ENCODE measurements around the gene CAD.

The CAD gene

DNA sequence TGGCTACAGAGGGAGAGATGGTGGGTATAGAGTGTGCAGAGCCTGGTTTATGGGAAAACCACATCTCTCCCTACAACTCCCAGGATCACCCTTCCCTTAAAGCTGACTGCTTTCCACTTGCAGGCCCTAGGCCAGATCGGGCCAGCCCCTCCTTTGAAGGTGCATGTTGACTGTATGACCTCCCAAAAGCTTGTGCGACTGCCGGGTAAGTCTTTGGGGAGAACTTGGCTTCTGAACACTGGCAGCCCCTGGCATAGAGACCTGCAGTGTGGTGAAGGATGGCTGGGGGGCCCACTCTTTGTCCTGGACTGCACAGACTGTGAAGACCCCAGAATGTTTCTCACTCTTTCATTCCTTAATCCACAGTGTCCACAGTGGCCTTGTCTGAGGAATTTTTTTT is 19.5 kb downstream of the CAD start:
- DNase-seq (no peak), ATAC-seq (no peak)
- Mint-ChIP-seq H3K9me3 (no peaks in the 10 kb centered on the region), H3K4me3 (no peak overlapping the region), H3K4me1 (peaks cover 7% of the 10 kb centered on the region), H3K27me3 (no peaks in the 10 kb centered on the region), H3K27ac (no peak overlapping the region)

DNA sequence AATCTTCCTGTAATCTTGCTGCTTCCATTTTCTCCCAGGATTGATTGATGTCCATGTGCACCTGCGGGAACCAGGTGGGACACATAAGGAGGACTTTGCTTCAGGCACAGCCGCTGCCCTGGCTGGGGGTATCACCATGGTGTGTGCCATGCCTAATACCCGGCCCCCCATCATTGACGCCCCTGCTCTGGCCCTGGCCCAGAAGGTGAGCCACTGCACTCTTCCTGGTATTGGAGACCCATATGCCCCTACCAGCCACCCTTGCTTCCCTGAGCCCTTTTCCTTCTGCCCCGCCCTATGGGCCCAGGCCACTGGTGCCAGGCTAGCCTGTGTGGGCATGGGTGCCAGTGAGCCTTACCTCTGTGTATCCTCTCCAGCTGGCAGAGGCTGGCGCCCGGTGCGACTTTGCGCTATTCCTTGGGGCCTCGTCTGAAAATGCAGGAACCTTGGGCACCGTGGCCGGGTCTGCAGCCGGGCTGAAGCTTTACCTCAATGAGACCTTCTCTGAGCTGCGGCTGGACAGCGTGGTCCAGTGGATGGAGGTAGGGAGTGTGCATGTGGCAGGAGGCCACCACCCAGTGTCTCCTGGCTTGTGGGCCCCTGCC is 20.3 kb downstream of the CAD start:
- Mint-ChIP-seq H3K27me3 (no peaks in the 10 kb centered on the region), H3K4me3 (no peak overlapping the region), H3K4me1 (peaks cover 15% of the 10 kb centered on the region), H3K9me3 (no peaks in the 10 kb centered on the region), H3K27ac (no peak overlapping the region)
- DNase-seq (no peak), ATAC-seq (no peak)

GRCh38 chr2:27238976-27239375 is 21.8 kb downstream of the CAD start:
- Mint-ChIP-seq H3K4me3 (no peak overlapping the region), H3K9me3 (no peaks in the 10 kb centered on the region), H3K27ac (no peak overlapping the region), H3K27me3 (no peaks in the 10 kb centered on the region), H3K4me1 (peaks cover 15% of the 10 kb centered on the region)
- DNase-seq (no peak), ATAC-seq (no peak)

- H3K4me3 Mint-ChIP-seq, result no peak overlapping the region
- no peak for DNase-seq
- H3K9me3 Mint-ChIP-seq, result no peaks in the 10 kb centered on the region
- no peak overlapping the region for H3K27ac Mint-ChIP-seq
- H3K4me1 Mint-ChIP-seq, result peaks cover 15% of the 10 kb centered on the region
- ATAC-seq, result no peak
- H3K27me3 Mint-ChIP-seq, result no peaks in the 10 kb centered on the region
Measured at GRCh38 chr2:27240406-27240805, 23.2 kb downstream of the CAD start.

DNA sequence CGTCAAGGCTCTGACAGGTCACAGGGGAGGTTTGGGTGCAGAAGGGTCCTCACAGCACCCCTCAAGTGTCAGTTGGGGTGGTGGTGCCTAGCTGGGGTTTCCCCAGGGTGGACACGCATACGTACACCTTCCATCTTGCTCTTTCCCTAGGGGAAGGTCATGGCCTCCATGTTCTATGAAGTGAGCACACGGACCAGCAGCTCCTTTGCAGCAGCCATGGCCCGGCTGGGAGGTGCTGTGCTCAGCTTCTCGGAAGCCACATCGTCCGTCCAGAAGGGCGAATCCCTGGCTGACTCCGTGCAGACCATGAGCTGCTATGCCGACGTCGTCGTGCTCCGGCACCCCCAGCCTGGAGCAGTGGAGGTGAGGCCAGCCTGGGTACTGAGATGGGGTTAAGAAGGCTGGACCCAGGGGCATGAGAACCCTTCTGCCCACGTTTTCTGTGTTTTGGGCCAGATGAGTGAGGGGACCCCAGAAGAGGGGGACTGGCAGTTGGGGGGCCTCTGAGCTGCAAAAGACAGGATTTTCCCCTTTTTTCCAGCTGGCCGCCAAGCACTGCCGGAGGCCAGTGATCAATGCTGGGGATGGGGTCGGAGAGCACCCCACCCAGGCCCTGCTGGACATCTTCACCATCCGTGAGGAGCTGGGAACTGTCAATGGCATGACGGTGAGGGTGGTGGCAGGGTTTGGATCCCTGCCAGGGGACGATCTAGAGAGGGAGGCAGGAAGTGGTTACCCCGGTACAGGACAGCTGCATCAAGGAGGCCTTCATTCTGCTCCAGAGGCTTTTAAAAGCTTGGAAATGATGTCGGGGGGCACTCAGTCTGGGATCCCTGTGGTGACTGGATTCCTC is 24.8 kb downstream of the CAD start:
- DNase-seq, result no peak
- peak overlapping the region; percentile 40 to 93 for H3K27ac Mint-ChIP-seq
- H3K9me3 Mint-ChIP-seq, result no peaks in the 10 kb centered on the region
- H3K4me1 Mint-ChIP-seq, result peaks cover 15% of the 10 kb centered on the region
- H3K4me3 Mint-ChIP-seq, result no peak overlapping the region
- no peak for ATAC-seq
- H3K27me3 Mint-ChIP-seq, result no peaks in the 10 kb centered on the region

GRCh38 chr2:27242614-27242951 is 25.4 kb downstream of the CAD start:
- peaks cover 15% of the 10 kb centered on the region for H3K4me1 Mint-ChIP-seq
- DNase-seq (no peak), ATAC-seq (no peak)
- no peaks in the 10 kb centered on the region for H3K27me3 Mint-ChIP-seq
- no peak overlapping the region for H3K4me3 Mint-ChIP-seq
- no peaks in the 10 kb centered on the region for H3K9me3 Mint-ChIP-seq
- peak overlapping the region in 1 of 2 donors; percentile 93 for H3K27ac Mint-ChIP-seq

DNA sequence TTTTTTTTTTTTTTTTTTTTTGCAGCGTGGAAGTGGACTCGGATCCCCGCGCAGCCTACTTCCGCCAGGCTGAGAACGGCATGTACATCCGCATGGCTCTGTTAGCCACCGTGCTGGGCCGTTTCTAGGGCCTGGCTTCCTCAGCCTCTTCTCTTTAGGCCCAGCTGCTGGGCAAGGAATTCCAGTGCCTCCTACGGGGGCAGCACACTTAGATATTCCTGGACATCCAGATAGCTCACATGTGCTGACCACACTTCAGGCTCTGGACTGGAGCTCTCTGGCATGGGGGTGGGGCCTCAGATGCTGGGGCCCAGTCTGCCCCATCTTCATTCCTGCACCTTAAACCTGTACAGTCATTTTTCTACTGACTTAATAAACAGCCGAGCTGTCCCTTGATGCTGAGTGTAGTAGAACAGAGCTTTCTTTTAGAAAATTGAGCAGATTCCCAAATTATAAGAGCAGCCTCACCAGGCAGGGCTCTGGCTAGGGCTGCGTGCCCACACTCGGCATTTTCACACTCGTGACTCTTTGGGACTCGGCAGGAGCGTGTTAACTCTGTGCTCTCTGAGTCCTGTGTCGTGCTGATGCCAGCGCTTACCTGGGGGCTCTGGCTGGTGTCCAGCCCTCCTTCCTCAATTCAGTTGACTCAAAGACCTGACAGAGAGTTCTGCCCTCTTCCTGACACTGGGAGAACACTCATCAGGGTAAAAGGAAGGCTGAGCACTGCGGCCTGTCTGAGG is 26.4 kb downstream of the CAD start:
- Mint-ChIP-seq H3K27me3 (no peaks in the 10 kb centered on the region), H3K4me3 (no peak overlapping the region), H3K4me1 (peaks cover 15% of the 10 kb centered on the region), H3K27ac (no peak overlapping the region), H3K9me3 (no peaks in the 10 kb centered on the region)
- ATAC-seq (no peak), DNase-seq (no peak)

DNA sequence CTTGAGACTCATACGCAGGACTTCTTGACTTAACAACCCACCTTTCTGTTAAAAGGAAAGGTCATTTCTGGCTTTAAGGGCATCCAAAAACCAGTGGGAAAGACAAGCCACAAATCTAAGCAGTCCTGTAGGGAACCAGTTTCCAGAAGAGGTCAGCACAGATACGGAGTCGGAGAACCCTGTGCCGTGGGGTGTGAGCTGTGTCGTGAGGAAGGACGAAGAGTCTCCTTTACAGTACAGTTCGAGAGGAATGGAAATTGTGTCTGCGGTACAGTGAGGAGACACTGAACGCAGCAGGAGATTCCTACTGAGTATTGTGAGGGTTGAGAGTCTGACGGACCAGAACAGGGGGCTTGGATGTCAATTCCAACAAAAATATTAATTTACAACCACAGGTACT is 27.9 kb downstream of the CAD start:
- Mint-ChIP-seq H3K4me1 (peaks cover 15% of the 10 kb centered on the region), H3K9me3 (no peaks in the 10 kb centered on the region), H3K27me3 (no peaks in the 10 kb centered on the region), H3K4me3 (no peak overlapping the region), H3K27ac (no peak overlapping the region)
- DNase-seq (no peak), ATAC-seq (no peak)

- no peak overlapping the region for H3K27ac Mint-ChIP-seq
- peaks cover 19% of the 10 kb centered on the region for H3K4me1 Mint-ChIP-seq
- no peak for DNase-seq
- ATAC-seq, result no peak
- H3K27me3 Mint-ChIP-seq, result peaks cover 2% of the 10 kb centered on the region
- H3K4me3 Mint-ChIP-seq, result no peak overlapping the region
- H3K9me3 Mint-ChIP-seq, result no peaks in the 10 kb centered on the region
Measured at GRCh38 chr2:27245626-27246025, 28.5 kb downstream of the CAD start.

GRCh38 chr2:27247893-27248292 is 30.7 kb downstream of the CAD start:
- H3K4me1 Mint-ChIP-seq, result peaks cover 9% of the 10 kb centered on the region
- H3K4me3 Mint-ChIP-seq, result no peak overlapping the region
- H3K9me3 Mint-ChIP-seq, result no peaks in the 10 kb centered on the region
- H3K27ac Mint-ChIP-seq, result no peak overlapping the region
- peaks cover 13% of the 10 kb centered on the region for H3K27me3 Mint-ChIP-seq
- ATAC-seq, result no peak
- DNase-seq, result no peak

DNA sequence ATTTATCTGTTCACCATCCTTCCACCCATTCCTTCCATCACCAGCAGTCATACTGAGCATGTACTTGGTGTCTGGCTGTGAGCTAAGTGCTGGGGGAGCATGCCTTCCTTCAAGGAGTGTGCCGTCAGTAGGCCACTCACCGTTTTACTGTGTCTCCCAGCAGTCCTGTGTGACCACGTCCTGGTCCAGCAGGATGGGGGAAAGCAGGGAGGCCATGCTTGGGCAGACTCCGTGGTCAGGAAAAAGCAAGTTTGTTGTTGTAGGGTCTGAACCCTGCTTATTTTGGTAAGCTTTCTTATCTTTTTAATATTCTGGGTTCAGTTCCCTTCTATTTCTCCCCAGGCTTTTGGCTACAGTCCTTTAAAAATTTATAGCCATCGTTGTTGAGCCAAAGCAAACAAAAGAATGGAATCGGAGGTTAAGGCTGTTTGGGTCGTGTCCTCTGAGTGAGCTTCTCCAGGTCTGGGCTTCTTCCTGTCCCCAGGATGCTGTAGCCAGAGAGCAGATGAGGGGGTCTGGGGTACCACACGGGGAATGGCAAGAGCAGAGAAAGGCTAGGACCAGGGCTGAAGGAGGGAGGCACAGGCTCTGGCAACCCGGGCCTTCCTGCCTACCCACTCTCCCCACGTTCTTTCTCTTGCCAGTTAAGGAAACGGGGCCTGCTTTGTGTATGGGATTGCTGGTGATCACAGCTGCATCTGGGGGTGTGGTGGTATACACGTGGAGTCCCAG is 32.2 kb downstream of the CAD start:
- Mint-ChIP-seq H3K4me1 (peaks cover 9% of the 10 kb centered on the region), H3K27ac (no peak overlapping the region), H3K27me3 (peaks cover 17% of the 10 kb centered on the region), H3K9me3 (no peaks in the 10 kb centered on the region), H3K4me3 (no peak overlapping the region)
- peak; percentile 19 for ATAC-seq
- no peak for DNase-seq

DNA sequence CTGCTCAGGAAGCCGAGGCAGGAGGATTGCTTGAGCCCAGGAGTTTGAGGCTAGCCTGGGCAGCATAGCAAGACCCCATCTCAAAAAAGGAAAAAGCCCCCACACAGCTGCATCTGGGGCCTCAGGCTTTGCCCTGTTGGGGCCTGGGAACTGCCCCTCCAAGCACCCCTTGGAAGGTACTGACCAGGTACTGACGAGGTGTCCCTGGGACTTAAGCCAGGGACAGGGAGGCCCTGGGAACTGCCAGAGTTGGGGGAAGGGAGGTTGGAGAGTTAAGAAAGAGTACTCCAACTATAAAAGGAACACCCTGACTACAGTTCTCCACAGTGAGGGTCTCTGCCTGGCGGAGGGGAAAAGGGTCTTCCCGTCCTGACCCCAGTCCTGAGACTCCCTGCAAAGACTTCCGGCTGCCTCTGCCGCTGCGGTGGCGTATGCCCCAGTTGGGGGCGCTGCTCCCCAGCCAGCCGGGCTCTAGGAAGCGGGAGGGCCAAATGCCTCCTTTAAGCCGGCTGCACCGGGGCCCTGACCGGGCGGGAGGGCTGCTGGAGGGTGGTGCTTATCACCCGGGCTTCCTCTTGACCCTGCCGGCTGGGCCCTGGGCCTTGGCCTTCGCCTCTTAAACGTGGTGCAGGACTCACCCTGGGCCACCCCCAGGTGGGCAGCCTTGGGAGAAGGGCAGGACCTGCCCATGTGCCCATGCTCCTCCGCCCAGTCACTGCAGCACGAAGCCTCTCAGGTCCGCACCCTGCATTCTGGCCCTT is 32.9 kb downstream of the CAD start:
- H3K4me1 Mint-ChIP-seq, result peaks cover 9% of the 10 kb centered on the region
- ATAC-seq (peak; percentile 85), DNase-seq (peak; percentile 66 to 72)
- H3K27ac Mint-ChIP-seq, result peak overlapping the region in 1 of 2 donors; percentile 64
- no peaks in the 10 kb centered on the region for H3K9me3 Mint-ChIP-seq
- no peak overlapping the region for H3K4me3 Mint-ChIP-seq
- H3K27me3 Mint-ChIP-seq, result peaks cover 25% of the 10 kb centered on the region

DNA sequence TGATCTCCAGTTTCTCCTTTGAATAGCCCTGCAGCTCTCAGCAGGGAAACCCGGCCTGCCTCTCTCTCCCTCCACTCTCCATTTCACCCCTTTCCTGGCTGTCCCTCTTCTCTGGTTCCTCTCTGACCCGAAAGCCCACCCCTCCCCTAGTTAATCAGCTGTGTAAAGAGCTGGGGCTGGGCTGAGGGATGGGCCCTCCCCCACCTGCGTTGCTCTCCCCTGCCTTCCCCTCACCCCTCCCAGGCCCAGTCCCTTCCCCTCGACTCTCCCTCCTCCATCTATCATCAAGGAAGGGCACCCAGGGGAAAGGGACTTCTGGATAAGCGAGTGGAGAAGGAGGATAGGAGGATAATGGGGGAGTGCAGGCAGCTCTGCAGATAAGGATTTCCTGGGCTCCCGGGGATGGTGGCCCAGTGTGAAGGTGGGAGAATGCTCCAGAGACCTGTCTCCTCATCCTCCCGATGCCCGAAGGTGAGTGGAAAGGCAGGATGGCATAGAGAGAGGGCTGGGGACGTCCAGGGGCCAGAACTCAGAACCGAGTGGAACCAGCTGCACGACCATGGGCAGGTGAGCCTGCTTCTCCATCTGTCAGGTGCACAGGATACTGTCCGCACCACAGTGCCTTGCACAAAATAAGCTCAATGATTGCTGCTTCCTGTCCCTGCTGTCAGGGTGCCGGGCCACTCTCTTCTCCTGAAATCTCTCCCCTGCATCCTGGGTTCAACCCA is 33.6 kb downstream of the CAD start:
- ATAC-seq (peak; percentile 13), DNase-seq (no peak)
- no peak overlapping the region for H3K4me3 Mint-ChIP-seq
- no peak overlapping the region for H3K27ac Mint-ChIP-seq
- H3K27me3 Mint-ChIP-seq, result peaks cover 28% of the 10 kb centered on the region
- H3K4me1 Mint-ChIP-seq, result peaks cover 9% of the 10 kb centered on the region
- no peaks in the 10 kb centered on the region for H3K9me3 Mint-ChIP-seq

GRCh38 chr2:27251766-27252165 is 34.6 kb downstream of the CAD start:
- no peak for DNase-seq
- Mint-ChIP-seq H3K27ac (no peak overlapping the region), H3K27me3 (peaks cover 36% of the 10 kb centered on the region)

More at GRCh38 chr2:27251766-27252165, 34.6 kb downstream of the CAD start:
- H3K4me3 Mint-ChIP-seq, result no peak overlapping the region
- no peak for ATAC-seq
- H3K4me1 Mint-ChIP-seq, result peaks cover 9% of the 10 kb centered on the region
- H3K9me3 Mint-ChIP-seq, result no peaks in the 10 kb centered on the region
